ENCODE data around the gene TIAM1.

DNA sequence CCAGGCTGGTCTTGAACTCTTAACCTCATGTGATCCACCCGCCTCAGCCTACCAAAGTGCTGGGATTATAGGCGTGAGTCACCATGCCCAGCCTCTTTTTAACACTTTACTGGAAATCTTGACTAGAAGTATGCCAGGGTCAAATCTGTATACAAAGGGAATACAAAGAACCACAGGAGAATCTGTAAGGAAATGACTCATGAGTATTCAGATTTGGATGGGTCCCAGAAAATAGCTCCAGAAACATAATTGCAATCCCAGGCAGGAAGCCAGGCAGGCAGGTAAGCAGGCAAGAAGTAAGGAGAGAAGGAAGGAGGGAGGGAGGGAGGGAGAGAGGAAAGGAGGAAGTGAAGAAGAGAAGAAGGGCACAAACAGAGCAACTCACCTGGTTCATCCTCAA is 22.8 kb upstream of the TIAM1 start:
- no peak for TF ChIP-seq CTCF (IDR thresholded peaks at IDR 0.05; ENCODE audit: insufficient read depth, low read depth, low read length)
- no peak for TF ChIP-seq EZH2 (IDR thresholded peaks at IDR 0.05; ENCODE audit: insufficient read depth, low read length)
